GM12865 (cell line): ENCODE data around the gene DIPK2B.

Experiments
- DNase-seq: peaks from one replicate; pipeline ENCODE4 v3.0.0; 2010; ENCODE audit warnings: low read depth
- H3K4me3 ChIP-seq: 2 replicates; pipeline ENCODE4 v1.5.1; 2011; ENCODE audit warnings: mild to moderate bottlenecking, low read depth, low read length, control low read depth
- TF ChIP-seq, protein P1 (sequence below): IDR thresholded peaks from 2 replicates; pipeline ENCODE4 v1.5.1; 2011; ENCODE audit warnings: low read length, control low read depth, low read depth, inconsistent platforms; ENCODE audit not compliant: insufficient read depth; ENCODE audit errors: missing control alignments

DIPK2B gene

GRCh38 chrX:45228126-45228525, 27.4 kb upstream of the DIPK2B start:
- no peak overlapping the region for H3K4me3 ChIP-seq
- TF ChIP-seq, protein P1, sequence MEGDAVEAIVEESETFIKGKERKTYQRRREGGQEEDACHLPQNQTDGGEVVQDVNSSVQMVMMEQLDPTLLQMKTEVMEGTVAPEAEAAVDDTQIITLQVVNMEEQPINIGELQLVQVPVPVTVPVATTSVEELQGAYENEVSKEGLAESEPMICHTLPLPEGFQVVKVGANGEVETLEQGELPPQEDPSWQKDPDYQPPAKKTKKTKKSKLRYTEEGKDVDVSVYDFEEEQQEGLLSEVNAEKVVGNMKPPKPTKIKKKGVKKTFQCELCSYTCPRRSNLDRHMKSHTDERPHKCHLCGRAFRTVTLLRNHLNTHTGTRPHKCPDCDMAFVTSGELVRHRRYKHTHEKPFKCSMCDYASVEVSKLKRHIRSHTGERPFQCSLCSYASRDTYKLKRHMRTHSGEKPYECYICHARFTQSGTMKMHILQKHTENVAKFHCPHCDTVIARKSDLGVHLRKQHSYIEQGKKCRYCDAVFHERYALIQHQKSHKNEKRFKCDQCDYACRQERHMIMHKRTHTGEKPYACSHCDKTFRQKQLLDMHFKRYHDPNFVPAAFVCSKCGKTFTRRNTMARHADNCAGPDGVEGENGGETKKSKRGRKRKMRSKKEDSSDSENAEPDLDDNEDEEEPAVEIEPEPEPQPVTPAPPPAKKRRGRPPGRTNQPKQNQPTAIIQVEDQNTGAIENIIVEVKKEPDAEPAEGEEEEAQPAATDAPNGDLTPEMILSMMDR = no peak
- no peak for DNase-seq

DNA sequence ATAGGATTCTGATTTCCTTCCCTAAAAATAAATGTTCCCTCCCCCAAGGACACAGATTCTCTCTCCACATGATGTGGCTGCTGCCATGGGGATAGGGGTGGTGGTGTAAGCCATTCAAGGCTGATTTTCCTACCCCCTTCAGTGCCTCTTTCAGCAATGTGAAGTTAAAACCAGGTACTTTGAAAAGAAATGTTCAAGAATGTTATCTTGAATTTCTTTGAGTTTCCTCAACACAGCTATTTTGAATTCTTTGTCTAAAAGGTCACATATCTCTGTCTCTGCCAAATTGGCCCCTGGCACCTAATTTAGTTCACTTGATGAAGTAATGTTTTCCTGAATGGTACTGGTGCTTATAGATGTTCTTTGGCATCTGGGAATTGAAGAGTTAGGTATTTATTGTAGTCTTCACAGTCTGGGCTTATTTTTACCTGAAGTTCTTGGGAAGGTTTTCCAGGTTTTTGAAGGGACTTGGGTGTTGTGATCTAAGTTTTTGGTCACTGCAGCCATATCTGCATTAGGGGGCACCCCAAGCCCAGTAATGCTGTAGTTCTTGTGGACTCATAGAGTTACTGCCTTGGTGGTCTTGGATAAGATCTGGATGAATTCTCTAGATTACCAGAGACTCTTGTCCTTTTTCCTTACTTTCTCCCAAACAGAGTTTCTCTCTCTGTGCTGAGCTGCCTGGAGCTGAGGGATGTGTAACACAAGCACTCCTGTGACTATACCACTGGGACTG, 7.6 kb upstream of the DIPK2B start:
- no peak overlapping the region for H3K4me3 ChIP-seq
- TF ChIP-seq, protein P1 = no peak
- no peak for DNase-seq

GRCh38 chrX:45202171-45202570, 1.5 kb upstream of the DIPK2B start:
- no peak overlapping the region for H3K4me3 ChIP-seq
- no peak for DNase-seq
- TF ChIP-seq, protein P1 = no peak

DNA sequence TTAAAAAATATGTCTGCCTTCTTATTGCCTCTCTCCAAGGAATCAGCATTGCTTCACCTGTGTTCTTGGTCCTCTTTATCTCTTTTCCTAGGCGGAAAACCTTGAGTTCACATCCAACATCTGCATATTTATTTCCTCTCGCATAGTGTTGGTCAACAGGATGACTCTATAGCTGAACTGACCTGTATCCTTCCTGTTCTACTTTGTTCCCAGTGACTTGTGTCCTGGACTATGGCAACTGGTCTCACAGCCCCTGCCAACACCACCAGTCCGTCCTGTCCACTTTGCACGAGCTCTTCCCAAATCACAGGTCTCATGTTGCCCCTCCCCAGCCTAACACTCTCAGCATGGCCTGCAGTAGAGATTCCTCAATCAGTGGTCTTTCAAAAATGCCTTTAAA, 2.0 kb downstream of the DIPK2B start:
- TF ChIP-seq, protein P1 = no peak
- no peak for DNase-seq
- no peak overlapping the region for H3K4me3 ChIP-seq

DNA sequence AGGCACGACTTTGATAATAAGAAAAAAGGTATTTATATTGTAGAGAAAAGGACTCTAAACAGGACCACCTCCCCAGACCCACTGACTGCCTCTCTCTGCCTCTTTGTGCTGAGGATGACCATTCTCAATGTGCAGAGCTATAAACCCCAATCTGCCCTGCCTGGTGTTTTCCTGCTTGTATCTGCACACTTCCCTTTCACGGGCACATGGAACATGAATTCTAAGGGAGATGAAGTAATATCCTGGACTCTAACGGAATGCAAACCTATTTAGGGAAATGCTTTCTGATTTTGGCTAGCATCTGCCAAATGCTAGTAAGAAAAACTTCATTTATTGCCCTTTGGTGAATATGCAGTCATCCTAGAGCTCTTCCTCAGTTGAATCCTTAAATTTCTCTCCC, 2.4 kb downstream of the DIPK2B start:
- TF ChIP-seq, protein P1 = no peak
- H3K4me3 ChIP-seq = no peak overlapping the region
- DNase-seq = no peak

GRCh38 chrX:45196701-45197100, 4.0 kb downstream of the DIPK2B start:
- no peak overlapping the region for H3K4me3 ChIP-seq
- TF ChIP-seq, protein P1 = no peak
- DNase-seq = no peak
